PC-3 (cell line): Measurements from ENCODE around the gene CRNKL1. TPM values are rescaled to one million over a fixed set of nuclear protein-coding genes. Genes with fewer than 3 reads are reported as not detected.

ENCODE experiments used
- ATAC-seq: fragments of 200-7000 bp; cut with Tn5 transposase; 2 replicates; pipeline ENCODE4 v1.9.1; 2020; ENCODE audit warnings: mild to moderate bottlenecking, moderate library complexity
- BruUV-seq: library from RNA; stranded (reverse); fragments of 400-500 nt; replicated peaks from 2 replicates; lab custom pipeline; 2021; lab: Mats Ljungman, UMichigan
- CTCF ChIA-PET: fragments of 300-600 bp; sonication (Branson Sonifier 250); formaldehyde crosslinking; loops from one replicate; lab custom pipeline; 2022; ENCODE audit warnings: antibody characterized with exemption; lab: Charles Lee
- POLR2A ChIA-PET: fragments of 300-600 bp; sonication (Branson Sonifier 250); formaldehyde crosslinking; loops from one replicate; lab custom pipeline; 2022; ENCODE audit warnings: antibody characterized with exemption; ENCODE audit not compliant: unreplicated experiment; lab: Charles Lee
- DNase-seq: peaks from one replicate; pipeline ENCODE4 v3.0.0-alpha.2; 2015
- H2AFZ ChIP-seq: fragments of 300-600 bp; sonication (generic); 2 replicates; pipeline ENCODE4 v1.6.0; 2016; ENCODE audit warnings: antibody characterized with exemption, low read length
- H3F3A ChIP-seq: fragments of 300-600 bp; sonication (generic); one replicate; pipeline ENCODE4 v1.6.0; 2017; ENCODE audit warnings: antibody characterized with exemption, low read length, control low read depth, mild to moderate bottlenecking; ENCODE audit not compliant: unreplicated experiment
- H3K27ac ChIP-seq: fragments of 300-600 bp; sonication (generic); 2 replicates; pipeline ENCODE4 v1.5.1; 2016; ENCODE audit warnings: mild to moderate bottlenecking, low read length
- H3K27me3 ChIP-seq: fragments of 300-600 bp; sonication (generic); 2 replicates; pipeline ENCODE4 v1.6.1; 2016; ENCODE audit warnings: low read length, mixed read lengths
- H3K36me3 ChIP-seq: fragments of 300-600 bp; sonication (generic); 2 replicates; pipeline ENCODE4 v1.6.1; 2016; ENCODE audit warnings: low read depth, mixed run types, low read length, mixed read lengths
- H3K4me1 ChIP-seq: fragments of 300-600 bp; sonication (generic); 2 replicates; pipeline ENCODE4 v1.5.1; 2016; ENCODE audit warnings: low read length; ENCODE audit not compliant: insufficient read depth
- H3K4me2 ChIP-seq: fragments of 300-600 bp; sonication (generic); 2 replicates; pipeline ENCODE4 v1.6.0; 2016; ENCODE audit warnings: low read length
- H3K4me3 ChIP-seq: fragments of 300-600 bp; sonication (generic); 2 replicates; pipeline ENCODE4 v1.5.1; 2016; ENCODE audit warnings: mild to moderate bottlenecking, low read length, mixed read lengths
- H3K79me2 ChIP-seq: fragments of 300-600 bp; sonication (generic); 2 replicates; pipeline ENCODE4 v1.6.1; 2017; ENCODE audit warnings: low read length, mixed read lengths
- H3K9ac ChIP-seq: fragments of 300-600 bp; sonication (generic); 2 replicates; pipeline ENCODE4 v1.6.0; 2016; ENCODE audit warnings: mild to moderate bottlenecking, low read length
- H3K9me2 ChIP-seq: fragments of 300-600 bp; sonication (generic); replicated peaks from 2 replicates; pipeline ENCODE4 v1.6.1; 2016; ENCODE audit warnings: mixed run types, low read length, mixed read lengths
- H3K9me3 ChIP-seq: fragments of 300-600 bp; sonication (generic); 2 replicates; pipeline ENCODE4 v1.6.1; 2016; ENCODE audit warnings: low read length, mixed read lengths
- H4K20me1 ChIP-seq: fragments of 300-600 bp; sonication (generic); 2 replicates; pipeline ENCODE4 v1.6.1; 2016; ENCODE audit warnings: low read length, mixed read lengths
- CTCF ChIP-seq: fragments of 300-600 bp; sonication (generic); conservative IDR thresholded peaks from 2 replicates; pipeline ENCODE4 v1.5.1; 2017; ENCODE audit warnings: antibody characterized with exemption, low read depth, mild to moderate bottlenecking, low read length
- EZH2 ChIP-seq: fragments of 300-600 bp; sonication (generic); IDR thresholded peaks from one replicate; pipeline ENCODE4 v1.6.1; 2017; ENCODE audit warnings: antibody characterized with exemption, mild to moderate bottlenecking, low read length; ENCODE audit not compliant: unreplicated experiment
- EZH2phosphoT487 ChIP-seq: fragments of 300-600 bp; sonication (generic); IDR thresholded peaks from 2 replicates; pipeline ENCODE4 v1.6.1; 2018; ENCODE audit warnings: mild to moderate bottlenecking, antibody characterized with exemption, low read length, borderline replicate concordance
- intact Hi-C: fragments of 100-400 bp; cut with micrococcal nuclease; formaldehyde crosslinking; loops from 2 replicates; pipeline ENCODE4 v1.9.0; 2023
- total RNA-seq: library from RNA; depleted of rRNA; stranded (reverse); fragments of >200 nt; gene quantifications from 2 replicates; pipeline ENCODE4 v1.2.3, GENCODE V29; 2014

Gene CRNKL1
- total RNA-seq, 1 experiment from 2014 or later, result 22.5 TPM

GRCh38 chr20:20014659-20015058, 37.6 kb downstream of the CRNKL1 start:
- H3K4me2 ChIP-seq, result peak overlapping the region; percentile 8
- H3K4me3 ChIP-seq, result no peak overlapping the region
- ATAC-seq (peak; percentile 32), DNase-seq (peak; percentile 44)
- no peaks in the 10 kb centered on the region for H3K27me3 ChIP-seq
- BruUV-seq, result no TSS peak
- peaks cover 45% of the 10 kb centered on the region for H3K4me1 ChIP-seq
- H3K36me3 ChIP-seq, result peaks cover 3% of the 10 kb centered on the region; the same call in 1 of the 2 replicates
- intact Hi-C loops, result loop anchor here (2.0 to 5.0 kb wide), 2 partner anchors 187 to 230 kb away; no protein-coding TSS in a partner anchor
- no peaks in the 10 kb centered on the region for H3K9me3 ChIP-seq
- H3F3A ChIP-seq, result no peaks in the 10 kb centered on the region
- H3K9me2 ChIP-seq, result no peaks in the 10 kb centered on the region
- H3K9ac ChIP-seq, result no peak overlapping the region
- CTCF ChIA-PET, result no interaction called here
- H4K20me1 ChIP-seq, result peaks cover 15% of the 10 kb centered on the region; the same call in 1 of the 2 replicates
- no peak for TF ChIP-seq CTCF
- no peak for TF ChIP-seq EZH2phosphoT487
- no peak for TF ChIP-seq EZH2
- H2AFZ ChIP-seq, result no peak overlapping the region
- POLR2A ChIA-PET, result interaction anchor here (0.6 kb wide), 1 partner anchor 1508 kb away, joined by 3 read pairs; no protein-coding TSS in a partner anchor
- no peak overlapping the region for H3K27ac ChIP-seq
- peaks cover 26% of the 10 kb centered on the region for H3K79me2 ChIP-seq

GRCh38 chr20:20012541-20012940, 39.7 kb downstream of the CRNKL1 start:
- H3K36me3 ChIP-seq, result no peaks in the 10 kb centered on the region
- H3K27me3 ChIP-seq, result no peaks in the 10 kb centered on the region
- peaks cover 5% of the 10 kb centered on the region for H3K79me2 ChIP-seq
- no peak for TF ChIP-seq CTCF
- TF ChIP-seq EZH2phosphoT487, result no peak
- no peak for TF ChIP-seq EZH2
- H3F3A ChIP-seq, result no peaks in the 10 kb centered on the region
- CTCF ChIA-PET, result no interaction called here
- H3K9ac ChIP-seq, result no peak overlapping the region
- H3K9me2 ChIP-seq, result no peaks in the 10 kb centered on the region
- intact Hi-C loops, result loop anchor here (5.0 kb wide), 1 partner anchor 185 kb away; no protein-coding TSS in a partner anchor
- H3K4me3 ChIP-seq, result no peak overlapping the region
- no peak overlapping the region for H3K4me2 ChIP-seq
- DNase-seq (no peak), ATAC-seq (no peak)
- no peaks in the 10 kb centered on the region for H3K9me3 ChIP-seq
- peaks cover 29% of the 10 kb centered on the region for H3K4me1 ChIP-seq
- POLR2A ChIA-PET, result no interaction called here
- no peaks in the 10 kb centered on the region for H4K20me1 ChIP-seq
- BruUV-seq, result no TSS peak
- no peak overlapping the region for H3K27ac ChIP-seq
- no peak overlapping the region for H2AFZ ChIP-seq
